Aorta (tissue), 5 donors: Measurements from ENCODE around the gene RPL37A. TPM values are rescaled to one million over a fixed set of nuclear protein-coding genes. Genes with fewer than 3 reads are reported as not detected.

Experiments
- ATAC-seq: fragments of 200-7000 bp; cut with Tn5 transposase; one replicate; pipeline ENCODE4 v1.9.1; 2022; ENCODE audit warnings: moderate library complexity; ENCODE audit not compliant: low FRiP score
- DNase-seq, 2 donors: peaks; one replicate each; pipeline ENCODE4 v3.0.0-alpha.2; 2020
- H3K27ac ChIP-seq, 2 donors: one replicate each; pipeline ENCODE4 v1.5.1; 2013; ENCODE audit warnings: low read length in 2 of 2, mild to moderate bottlenecking in 2 of 2, moderate library complexity in 2 of 2, control low read depth in 1 of 2, inconsistent platforms in 1 of 2, low read depth in 1 of 2
- H3K27me3 ChIP-seq, 2 donors: one replicate each; pipeline ENCODE4 v1.6.1; 2013; ENCODE audit warnings: control low read depth in 1 of 2, low read length in 1 of 2, mild to moderate bottlenecking in 1 of 2, moderate library complexity in 1 of 2; ENCODE audit not compliant: insufficient read depth in 2 of 2, control insufficient read depth in 1 of 2
- H3K36me3 ChIP-seq, 2 donors: one replicate each; pipeline ENCODE4 v1.6.1; 2013; ENCODE audit warnings: control low read depth in 1 of 2, low read length in 1 of 2, mild to moderate bottlenecking in 1 of 2; ENCODE audit not compliant: insufficient read depth in 2 of 2, control insufficient read depth in 1 of 2
- H3K4me1 ChIP-seq, 2 donors: one replicate each; pipeline ENCODE4 v1.6.1; 2013; ENCODE audit warnings: low read length in 2 of 2, control low read depth in 1 of 2, mild to moderate bottlenecking in 1 of 2, moderate library complexity in 1 of 2; ENCODE audit not compliant: insufficient read depth in 2 of 2, control insufficient read depth in 1 of 2
- H3K4me3 ChIP-seq, 2 donors: one replicate each; pipeline ENCODE4 v1.5.1; 2013; ENCODE audit warnings: low read length in 2 of 2, control low read depth in 1 of 2, mild to moderate bottlenecking in 1 of 2
- H3K9me3 ChIP-seq: one replicate; pipeline ENCODE4 v1.6.1; 2013; ENCODE audit warnings: mild to moderate bottlenecking, low read length; ENCODE audit not compliant: control insufficient read depth
- WGBS, 2 donors: extraction: QIAGEN DNeasy Blood & Tissue Kit; methylation state at CpG; one replicate each; pipeline ENCODE4 v1.1.7; 2013; 5-methylcytosine and 5-hydroxymethylcytosine counted together
- intact Hi-C, 2 donors: fragments of 100-400 bp; cut with DNase I; formaldehyde crosslinking; loops; one replicate each; pipeline versions ENCODE4 v1.14.2 to v1.15.0; 2022
- polyA plus RNA-seq, 2 donors: library from polyadenylated mRNA; stranded (reverse); fragments of 200-250 nt; gene quantifications; one replicate each; pipeline ENCODE4 v1.2.3, GENCODE V29; 2013
- total RNA-seq, 2 donors: library from RNA; stranded (reverse); fragmentation: NEBNext Ultra II Directional; extraction: Animal tissue kit (Norgen Biotek cat#: 25700); gene quantifications; one replicate each; pipeline ENCODE4 v1.2.1, GENCODE V29; 2021
- donor health status: healthy with polysubstance abuse.
- donor health status: Bipolar disorder and iron deficiency.
- donor health status: DM: no; HTN: no; CAD: no.
- donor health status: DM: no; HTN: no; CAD: no.
- donor health status: DM: yes; HTN: yes; CAD: no.

The RPL37A gene
- total and polyA plus RNA-seq, 4 donors = 1,684 to 6,118 (median 3,245) TPM

- ATAC-seq (peak; percentile 82), DNase-seq (no peak)
- H3K36me3 ChIP-seq = no peaks in the 10 kb centered on the region
- intact Hi-C loops = no loop called here
- peak overlapping the region in 1 of 2 donors; percentile 57 for H3K27ac ChIP-seq
- WGBS, 2 donors = 48 to 57% methylated on average over 3 of the region's 3 CpGs
- no peak overlapping the region for H3K4me3 ChIP-seq
- H3K9me3 ChIP-seq = no peaks in the 10 kb centered on the region
- no peaks in the 10 kb centered on the region for H3K27me3 ChIP-seq
- H3K4me1 ChIP-seq = peaks cover 0 to 4% of the 10 kb centered on the region in 2 donors
These were observed 20.6 kb downstream of the RPL37A start for GRCh38 chr2:216519154-216519762.

GRCh38 chr2:216520112-216520511 is 21.5 kb downstream of the RPL37A start:
- Histone ChIP-seq H3K9me3 (no peaks in the 10 kb centered on the region), H3K4me3 (no peak overlapping the region), H3K27me3 (no peaks in the 10 kb centered on the region), H3K36me3 (no peaks in the 10 kb centered on the region), H3K4me1 (peaks cover 0 to 4% of the 10 kb centered on the region in 2 donors), H3K27ac (peak overlapping the region; percentile 17 to 61)
- 15 to 18% methylated on average over 4 of the region's 4 CpGs for WGBS, 2 donors
- no peak for ATAC-seq
- peak in 1 of 2 donors; percentile 57 for DNase-seq
- intact Hi-C loops = loop anchor here in 1 of 2 donors (5.0 kb wide), 1 partner anchor 47 kb away; no protein-coding TSS in a partner anchor

- WGBS, 2 donors = 89% methylated on average over 1 of the region's 1 CpG
- ATAC-seq (no peak), DNase-seq (no peak)
- H3K4me1 ChIP-seq = peaks cover 0 to 4% of the 10 kb centered on the region in 2 donors
- intact Hi-C loops = loop anchor here in 1 of 2 donors (5.0 kb wide), 1 partner anchor 44 kb away; no protein-coding TSS in a partner anchor
- no peaks in the 10 kb centered on the region for H3K27me3 ChIP-seq
- H3K36me3 ChIP-seq = no peaks in the 10 kb centered on the region
- no peaks in the 10 kb centered on the region for H3K9me3 ChIP-seq
- no peak overlapping the region for H3K4me3 ChIP-seq
- no peak overlapping the region for H3K27ac ChIP-seq
These were observed 24.4 kb downstream of the RPL37A start for GRCh38 chr2:216522892-216523502.

GRCh38 chr2:216525972-216526371 is 27.3 kb downstream of the RPL37A start:
- H3K4me3 ChIP-seq = no peak overlapping the region
- DNase-seq (no peak), ATAC-seq (peak; percentile 68)
- H3K9me3 ChIP-seq = no peaks in the 10 kb centered on the region
- no peaks in the 10 kb centered on the region for H3K4me1 ChIP-seq
- intact Hi-C loops = no loop called here
- peak overlapping the region; percentile 64 to 67 for H3K27ac ChIP-seq
- no peaks in the 10 kb centered on the region for H3K36me3 ChIP-seq
- H3K27me3 ChIP-seq = no peaks in the 10 kb centered on the region
- WGBS, 2 donors = 10 to 13% methylated on average over 4 of the region's 4 CpGs

GRCh38 chr2:216526939-216527338 is 28.3 kb downstream of the RPL37A start:
- Histone ChIP-seq H3K9me3 (no peaks in the 10 kb centered on the region), H3K4me1 (no peaks in the 10 kb centered on the region), H3K4me3 (no peak overlapping the region), H3K27ac (no peak overlapping the region), H3K36me3 (no peaks in the 10 kb centered on the region), H3K27me3 (no peaks in the 10 kb centered on the region)
- intact Hi-C loops = no loop called here
- 100% methylated on average over 1 of the region's 1 CpG for WGBS, 2 donors
- no peak for DNase-seq
- ATAC-seq = no peak

- intact Hi-C loops = no loop called here
These were observed 29.0 kb downstream of the RPL37A start for GRCh38 chr2:216527600-216527999.

GRCh38 chr2:216532562-216532961 is 33.9 kb downstream of the RPL37A start:
- WGBS, 2 donors = 73 to 78% methylated on average over 2 of the region's 2 CpGs
- no peak overlapping the region for H3K4me3 ChIP-seq
- ATAC-seq (no peak), DNase-seq (no peak)
- H3K27me3 ChIP-seq = no peaks in the 10 kb centered on the region
- H3K4me1 ChIP-seq = peaks cover 0 to 10% of the 10 kb centered on the region in 2 donors
- no peaks in the 10 kb centered on the region for H3K36me3 ChIP-seq
- intact Hi-C loops = loop anchor here (5.0 kb wide), 2 partner anchors 40 to 105 kb away; no protein-coding TSS in a partner anchor
- peak overlapping the region in 1 of 2 donors; percentile 44 for H3K27ac ChIP-seq
- no peaks in the 10 kb centered on the region for H3K9me3 ChIP-seq

More at GRCh38 chr2:216527600-216527999, 29.0 kb downstream of the RPL37A start:
- Histone ChIP-seq H3K27ac (no peak overlapping the region), H3K9me3 (no peaks in the 10 kb centered on the region), H3K4me3 (no peak overlapping the region), H3K36me3 (no peaks in the 10 kb centered on the region), H3K4me1 (no peaks in the 10 kb centered on the region), H3K27me3 (no peaks in the 10 kb centered on the region)
- no peak for ATAC-seq
- 94 to 96% methylated on average over 1 of the region's 1 CpG for WGBS, 2 donors
- no peak for DNase-seq

GRCh38 chr2:216533609-216534008 is 35.0 kb downstream of the RPL37A start:
- peaks cover 0 to 10% of the 10 kb centered on the region in 2 donors for H3K4me1 ChIP-seq
- H3K27me3 ChIP-seq = no peaks in the 10 kb centered on the region
- DNase-seq (no peak), ATAC-seq (no peak)
- no peak overlapping the region for H3K4me3 ChIP-seq
- intact Hi-C loops = loop anchor here (5.0 kb wide), 2 partner anchors 39 to 104 kb away; no protein-coding TSS in a partner anchor
- no peaks in the 10 kb centered on the region for H3K9me3 ChIP-seq
- 81 to 82% methylated on average over 5 of the region's 5 CpGs for WGBS, 2 donors
- no peaks in the 10 kb centered on the region for H3K36me3 ChIP-seq
- peak overlapping the region in 1 of 2 donors; percentile 64 for H3K27ac ChIP-seq
